GM23338 (cell line): ENCODE data around the gene ZYX. TPM values are rescaled to one million over a fixed set of nuclear protein-coding genes. Genes with fewer than 3 reads are reported as not detected.

Experiments used
- ATAC-seq: fragments of 200-7000 bp; cut with Tn5 transposase; 3 replicates; pipeline ENCODE4 v1.9.1; 2020
- DNase-seq: peaks from one replicate; pipeline ENCODE4 v3.0.0-alpha.2; 2015; ENCODE audit warnings: low spot score
- H2AFZ ChIP-seq: fragments of 200-600 bp; sonication (generic); 2 replicates; pipeline ENCODE4 v1.8.0; 2016; ENCODE audit warnings: antibody characterized with exemption, mild to moderate bottlenecking, moderate library complexity
- H3F3A ChIP-seq: fragments of 200-600 bp; sonication (generic); replicated peaks from 2 replicates; pipeline ENCODE4 v1.8.0; 2017; ENCODE audit warnings: antibody characterized with exemption, mixed run types, low read depth
- H3K27ac ChIP-seq: fragments of 200-600 bp; sonication (generic); 2 replicates; pipeline ENCODE4 v1.6.1; 2016; ENCODE audit warnings: low read depth
- H3K27me3 ChIP-seq: fragments of 200-600 bp; sonication (generic); 2 replicates; pipeline ENCODE4 v1.8.0; 2016; ENCODE audit warnings: mild to moderate bottlenecking, mixed run types, moderate library complexity; ENCODE audit not compliant: insufficient read depth
- H3K36me3 ChIP-seq: fragments of 200-600 bp; sonication (generic); 2 replicates; pipeline ENCODE4 v1.8.0; 2016; ENCODE audit warnings: mild to moderate bottlenecking; ENCODE audit not compliant: insufficient read depth
- H3K4me1 ChIP-seq: fragments of 200-600 bp; sonication (generic); 2 replicates; pipeline ENCODE4 v1.8.0; 2016; ENCODE audit warnings: mild to moderate bottlenecking, moderate library complexity; ENCODE audit not compliant: insufficient read depth
- H3K4me2 ChIP-seq: fragments of 200-600 bp; sonication (generic); 2 replicates; pipeline ENCODE4 v1.7.1; 2017; ENCODE audit warnings: mixed run types
- H3K4me3 ChIP-seq: fragments of 200-600 bp; sonication (generic); 2 replicates; pipeline ENCODE4 v1.6.1; 2016; ENCODE audit warnings: mixed run types
- H3K79me2 ChIP-seq: fragments of 200-600 bp; sonication (generic); replicated peaks from 2 replicates; pipeline ENCODE4 v1.8.0; 2017; ENCODE audit warnings: mild to moderate bottlenecking; ENCODE audit not compliant: insufficient read depth
- H3K9me2 ChIP-seq: fragments of 200-600 bp; sonication (generic); 2 replicates; pipeline ENCODE4 v1.8.0; 2017; ENCODE audit not compliant: insufficient read depth
- H4K20me1 ChIP-seq: fragments of 200-600 bp; sonication (generic); replicated peaks from 2 replicates; pipeline ENCODE4 v1.8.0; 2017; ENCODE audit warnings: mild to moderate bottlenecking; ENCODE audit not compliant: insufficient read depth
- H3K27ac Mint-ChIP-seq: 2 replicates; pipeline ENCODE4 v1.8.0; 2020; ENCODE audit warnings: inconsistent platforms, mild to moderate bottlenecking, moderate library complexity, mixed read lengths
- H3K27me3 Mint-ChIP-seq: 3 replicates; pipeline ENCODE4 v1.8.0; 2022; ENCODE audit warnings: low read depth, mild to moderate bottlenecking, moderate library complexity, mixed read lengths, inconsistent platforms; ENCODE audit not compliant: insufficient read depth, poor library complexity
- H3K36me3 Mint-ChIP-seq: 3 replicates; pipeline ENCODE4 v1.8.0; 2021; ENCODE audit warnings: low read depth, mild to moderate bottlenecking, inconsistent platforms, moderate library complexity, mixed read lengths
- H3K4me1 Mint-ChIP-seq: 3 replicates; pipeline ENCODE4 v1.8.0; 2020; ENCODE audit warnings: mild to moderate bottlenecking, inconsistent platforms, mixed read lengths
- H3K4me3 Mint-ChIP-seq: 3 replicates; pipeline ENCODE4 v1.8.0; 2021; ENCODE audit warnings: moderate library complexity, mild to moderate bottlenecking, inconsistent platforms, mixed read lengths
- H3K9me3 Mint-ChIP-seq: 3 replicates; pipeline ENCODE4 v1.8.0; 2020; ENCODE audit warnings: moderate library complexity, mild to moderate bottlenecking, inconsistent platforms, mixed read lengths
- CREB1 ChIP-seq: fragments of 250-450 bp; sonication (Bioruptor Pico); IDR thresholded peaks from 2 replicates; pipeline ENCODE4 v1.5.0; 2020; ENCODE audit warnings: low read depth, mild to moderate bottlenecking, moderate library complexity
- CTCF ChIP-seq, 2 experiments: fragments of 200-600 bp in 1 of 2; sonication (generic) in 1 of 2; conservative IDR thresholded peaks; 2 replicates each; pipeline versions ENCODE4 v1.5.1 to v1.6.1; 2016 to 2017; ENCODE audit warnings: antibody characterized with exemption in 2 of 2, low read depth in 2 of 2, mild to moderate bottlenecking in 2 of 2, moderate library complexity in 1 of 2
- ETS1 ChIP-seq: IDR thresholded peaks from 2 replicates; pipeline ENCODE4 v1.6.1; 2016; ENCODE audit warnings: antibody characterized with exemption
- EZH2 ChIP-seq: fragments of 200-600 bp; sonication (generic); IDR thresholded peaks from one replicate; pipeline ENCODE4 v1.8.0; 2017; ENCODE audit warnings: antibody characterized with exemption, mild to moderate bottlenecking, low read depth; ENCODE audit not compliant: unreplicated experiment
- EZH2phosphoT487 ChIP-seq: fragments of 200-600 bp; sonication (generic); IDR thresholded peaks from one replicate; pipeline ENCODE4 v1.8.1; 2018; ENCODE audit warnings: antibody characterized with exemption; ENCODE audit not compliant: unreplicated experiment
- JUNB ChIP-seq: IDR thresholded peaks from one replicate; pipeline ENCODE4 v1.6.1; 2016; ENCODE audit warnings: antibody characterized with exemption; ENCODE audit not compliant: unreplicated experiment
- NANOG ChIP-seq: IDR thresholded peaks from 2 replicates; pipeline ENCODE4 v1.6.1; 2016; ENCODE audit warnings: antibody characterized with exemption, borderline replicate concordance
- POLR2AphosphoS5 ChIP-seq: IDR thresholded peaks from 2 replicates; pipeline ENCODE4 v1.6.1; 2016; ENCODE audit warnings: antibody characterized with exemption, low read depth
- REST ChIP-seq: IDR thresholded peaks from one replicate; pipeline ENCODE4 v1.6.1; 2018; ENCODE audit warnings: antibody characterized with exemption; ENCODE audit not compliant: unreplicated experiment
- STAT1 ChIP-seq: IDR thresholded peaks from one replicate; pipeline ENCODE4 v1.6.1; 2016; ENCODE audit warnings: antibody characterized with exemption; ENCODE audit not compliant: unreplicated experiment
- ZNF114 ChIP-seq: fragments of 250-450 bp; sonication (Bioruptor Pico); IDR thresholded peaks from 2 replicates; pipeline ENCODE4 v1.5.0; 2020; ENCODE audit warnings: mild to moderate bottlenecking, moderate library complexity
- ZNF331 ChIP-seq: fragments of 250-450 bp; sonication (Bioruptor Pico); IDR thresholded peaks from 2 replicates; pipeline ENCODE4 v1.5.0; 2020; ENCODE audit warnings: low read depth, mild to moderate bottlenecking, moderate library complexity
- ZNF462 ChIP-seq: fragments of 250-450 bp; sonication (Bioruptor Pico); IDR thresholded peaks from 2 replicates; pipeline ENCODE4 v1.5.0; 2020; ENCODE audit warnings: mild to moderate bottlenecking, moderate library complexity
- polyA plus RNA-seq: library from polyadenylated mRNA; unstranded; fragments of >200 nt; fragmentation: Nextera tagmentation; extraction: Ambion mirVana; gene quantifications from 2 replicates; pipeline ENCODE4 v1.2.1, GENCODE V29; 2016
- total RNA-seq: library from RNA; depleted of rRNA; stranded (reverse); fragments of >200 nt; shearing (Covaris generic); gene quantifications from 2 replicates; pipeline ENCODE4 v1.2.3, GENCODE V29; 2014

The ZYX gene
- total and polyA plus RNA-seq, 2 experiments from 2014 or later = 111 to 141 TPM

GRCh38 chr7:143383642-143383957, 2.5 kb downstream of the ZYX start:
- 0 out of 2 replicates have a peak overlapping the region, but pooled peaks have one; percentile 20 for H3K4me3 ChIP-seq
- peaks cover 28% of the 10 kb centered on the region for H3K4me1 ChIP-seq
- no peak for TF ChIP-seq STAT1
- no peak for TF ChIP-seq CTCF (conservative IDR thresholded peaks at IDR 0.05; ENCODE audit: low read depth in 2 of 2)
- no peak for TF ChIP-seq ZNF114
- TF ChIP-seq CREB1 (CRISPR knock-in tag) = no peak
- TF ChIP-seq EZH2 = no peak
- no peak for TF ChIP-seq ZNF462 (CRISPR knock-in tag)
- TF ChIP-seq NANOG = no peak
- TF ChIP-seq EZH2phosphoT487 = no peak
- no peak for TF ChIP-seq ETS1
- no peak for TF ChIP-seq REST
- TF ChIP-seq POLR2AphosphoS5 = no peak
- TF ChIP-seq ZNF331 = no peak
- no peak for TF ChIP-seq JUNB
- Mint-ChIP-seq H3K4me1 (peaks cover 30% of the 10 kb centered on the region), H3K27ac (no peak overlapping the region), H3K9me3 (no peaks in the 10 kb centered on the region), H3K36me3 (peaks cover 14% of the 10 kb centered on the region), H3K4me3 (peak overlapping the region; percentile 74; the same call in 2 of the 3 replicates), H3K27me3 (peaks cover 12% of the 10 kb centered on the region)
- peaks cover 29% of the 10 kb centered on the region; the same call in 1 of the 2 replicates for H3F3A ChIP-seq
- H4K20me1 ChIP-seq = peaks cover 31% of the 10 kb centered on the region
- peaks cover 60% of the 10 kb centered on the region for H3K79me2 ChIP-seq
- DNase-seq (no peak), ATAC-seq (no peak)
- peaks cover 7% of the 10 kb centered on the region; the same call in 1 of the 2 replicates for H3K36me3 ChIP-seq
- no peaks in the 10 kb centered on the region for H3K27me3 ChIP-seq
- peak overlapping the region; percentile 59; the same call in 1 of the 2 replicates for H3K27ac ChIP-seq
- no peak overlapping the region for H2AFZ ChIP-seq
- H3K4me2 ChIP-seq = 0 out of 2 replicates have a peak overlapping the region, but pooled peaks have one; percentile 43
- H3K9me2 ChIP-seq = no peaks in the 10 kb centered on the region
